KMS-11 (cell line): ENCODE data around the gene ZNF311.
A peak's percentile ranks its signal among the peaks of the same experiment; 100 is the strongest.

Experiments
- H2AFZ ChIP-seq: fragments of 200-600 bp; sonication (generic); 2 replicates; pipeline ENCODE4 v1.6.1; 2016; ENCODE audit warnings: antibody characterized with exemption, mixed run types, low read depth
- H3K27ac ChIP-seq: fragments of 200-600 bp; sonication (generic); 2 replicates; pipeline ENCODE4 v1.6.1; 2016; ENCODE audit warnings: mild to moderate bottlenecking, mixed run types
- H3K27me3 ChIP-seq: fragments of 200-600 bp; sonication (generic); 2 replicates; pipeline ENCODE4 v1.6.1; 2017; ENCODE audit warnings: mild to moderate bottlenecking, low read depth, mixed run types, moderate library complexity; ENCODE audit not compliant: insufficient read depth
- H3K36me3 ChIP-seq: fragments of 200-600 bp; sonication (generic); 2 replicates; pipeline ENCODE4 v1.6.1; 2017; ENCODE audit warnings: mild to moderate bottlenecking, mixed run types; ENCODE audit not compliant: insufficient read depth
- H3K4me1 ChIP-seq: fragments of 200-600 bp; sonication (generic); 2 replicates; pipeline ENCODE4 v1.6.1; 2016; ENCODE audit warnings: mild to moderate bottlenecking, low read depth, mixed run types; ENCODE audit not compliant: poor library complexity, severe bottlenecking
- H3K4me2 ChIP-seq: fragments of 200-600 bp; sonication (generic); 2 replicates; pipeline ENCODE4 v1.7.0; 2016; ENCODE audit warnings: mild to moderate bottlenecking, mixed run types
- H3K4me3 ChIP-seq: fragments of 200-600 bp; sonication (generic); IDR thresholded peaks from 2 replicates; pipeline ENCODE4 v1.6.1; 2017; ENCODE audit warnings: low read depth, low read length, mixed read lengths; ENCODE audit not compliant: insufficient read depth
- H3K79me2 ChIP-seq: fragments of 200-600 bp; sonication (generic); 2 replicates; pipeline ENCODE4 v1.6.1; 2016; ENCODE audit warnings: low read depth, mixed run types; ENCODE audit not compliant: insufficient read depth
- H3K9ac ChIP-seq: fragments of 200-600 bp; sonication (generic); 2 replicates; pipeline ENCODE4 v1.6.1; 2016; ENCODE audit warnings: mild to moderate bottlenecking, mixed run types
- H4K20me1 ChIP-seq: fragments of 200-600 bp; sonication (generic); 2 replicates; pipeline ENCODE4 v1.6.1; 2016; ENCODE audit warnings: mild to moderate bottlenecking, mixed run types; ENCODE audit not compliant: insufficient read depth
- TF ChIP-seq, protein P1 (sequence below): fragments of 200-600 bp; sonication (generic); conservative IDR thresholded peaks from 2 replicates; pipeline ENCODE4 v1.6.1; 2017; ENCODE audit warnings: low read depth, mild to moderate bottlenecking, antibody characterized with exemption, low read length, moderate library complexity, mixed read lengths

Gene ZNF311

DNA sequence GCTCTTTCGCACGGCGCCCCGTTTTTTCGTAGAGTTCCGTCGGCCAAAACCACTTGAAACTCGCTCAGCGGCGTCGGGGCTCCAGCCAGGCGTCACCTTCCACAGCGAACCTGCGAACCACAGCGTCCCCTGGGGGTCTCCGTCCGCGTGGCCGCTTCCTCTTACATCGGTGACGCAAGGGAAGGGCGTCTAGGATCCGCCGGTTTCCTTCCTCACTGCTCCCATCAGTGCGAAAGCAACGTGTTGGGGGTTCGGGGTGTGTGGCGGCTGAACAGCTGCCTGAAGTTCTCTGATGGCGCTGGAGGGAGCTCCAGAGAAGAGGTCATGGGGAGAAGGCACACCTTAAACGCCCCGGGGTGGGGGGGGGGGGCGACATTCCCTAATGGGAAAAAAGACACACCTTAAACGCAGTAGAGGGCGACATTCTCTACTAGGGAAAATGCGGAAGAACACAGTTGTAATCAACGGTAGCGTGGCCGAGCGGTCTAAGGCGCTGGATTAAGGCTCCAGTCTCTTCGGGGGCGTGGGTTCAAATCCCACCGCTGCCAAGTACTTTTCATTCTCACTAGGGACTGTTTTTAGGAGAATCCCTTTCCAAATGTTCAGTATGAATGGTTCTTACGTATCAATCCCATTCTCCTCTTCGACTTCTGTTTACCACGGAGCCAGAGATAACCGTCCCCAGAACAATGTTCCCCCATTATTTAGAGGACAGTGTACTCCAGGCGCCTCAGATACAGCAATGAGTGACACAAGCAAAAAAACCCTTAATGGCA is 16.4 kb downstream of the ZNF311 start:
- Histone ChIP-seq H3K27ac (no peak overlapping the region), H3K4me1 (no peaks in the 10 kb centered on the region), H3K79me2 (no peaks in the 10 kb centered on the region), H3K27me3 (no peaks in the 10 kb centered on the region), H2AFZ (no peak overlapping the region), H3K36me3 (no peaks in the 10 kb centered on the region), H3K4me2 (no peak overlapping the region), H3K9ac (no peak overlapping the region), H3K4me3 (no peak overlapping the region), H4K20me1 (no peaks in the 10 kb centered on the region)
- TF ChIP-seq, protein P1, sequence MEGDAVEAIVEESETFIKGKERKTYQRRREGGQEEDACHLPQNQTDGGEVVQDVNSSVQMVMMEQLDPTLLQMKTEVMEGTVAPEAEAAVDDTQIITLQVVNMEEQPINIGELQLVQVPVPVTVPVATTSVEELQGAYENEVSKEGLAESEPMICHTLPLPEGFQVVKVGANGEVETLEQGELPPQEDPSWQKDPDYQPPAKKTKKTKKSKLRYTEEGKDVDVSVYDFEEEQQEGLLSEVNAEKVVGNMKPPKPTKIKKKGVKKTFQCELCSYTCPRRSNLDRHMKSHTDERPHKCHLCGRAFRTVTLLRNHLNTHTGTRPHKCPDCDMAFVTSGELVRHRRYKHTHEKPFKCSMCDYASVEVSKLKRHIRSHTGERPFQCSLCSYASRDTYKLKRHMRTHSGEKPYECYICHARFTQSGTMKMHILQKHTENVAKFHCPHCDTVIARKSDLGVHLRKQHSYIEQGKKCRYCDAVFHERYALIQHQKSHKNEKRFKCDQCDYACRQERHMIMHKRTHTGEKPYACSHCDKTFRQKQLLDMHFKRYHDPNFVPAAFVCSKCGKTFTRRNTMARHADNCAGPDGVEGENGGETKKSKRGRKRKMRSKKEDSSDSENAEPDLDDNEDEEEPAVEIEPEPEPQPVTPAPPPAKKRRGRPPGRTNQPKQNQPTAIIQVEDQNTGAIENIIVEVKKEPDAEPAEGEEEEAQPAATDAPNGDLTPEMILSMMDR = no peak

- no peaks in the 10 kb centered on the region for H4K20me1 ChIP-seq
- no peak overlapping the region for H3K4me3 ChIP-seq
- H3K27me3 ChIP-seq = no peaks in the 10 kb centered on the region
- TF ChIP-seq, protein P1 = no peak
- H3K9ac ChIP-seq = no peak overlapping the region
- no peak overlapping the region for H2AFZ ChIP-seq
- no peaks in the 10 kb centered on the region for H3K36me3 ChIP-seq
- no peaks in the 10 kb centered on the region for H3K4me1 ChIP-seq
- no peaks in the 10 kb centered on the region for H3K79me2 ChIP-seq
- no peak overlapping the region for H3K27ac ChIP-seq
- no peak overlapping the region for H3K4me2 ChIP-seq
These were observed 19.5 kb downstream of the ZNF311 start for GRCh38 chr6:28985462-28986164.

- TF ChIP-seq, protein P1 = no peak
- H3K4me3 ChIP-seq = no peak overlapping the region
- H3K4me2 ChIP-seq = 0 out of 2 replicates have a peak overlapping the region, but pooled peaks have one; percentile 79
- no peaks in the 10 kb centered on the region for H4K20me1 ChIP-seq
- H3K9ac ChIP-seq = no peak overlapping the region
- no peaks in the 10 kb centered on the region for H3K27me3 ChIP-seq
- no peak overlapping the region for H3K27ac ChIP-seq
- H2AFZ ChIP-seq = no peak overlapping the region
- H3K4me1 ChIP-seq = peaks cover 13% of the 10 kb centered on the region
- H3K36me3 ChIP-seq = no peaks in the 10 kb centered on the region
- no peaks in the 10 kb centered on the region for H3K79me2 ChIP-seq
These were observed 21.3 kb downstream of the ZNF311 start for GRCh38 chr6:28983838-28984237.

GRCh38 chr6:28982476-28983266 is 22.4 kb downstream of the ZNF311 start:
- no peak overlapping the region for H3K4me3 ChIP-seq
- H3K79me2 ChIP-seq = no peaks in the 10 kb centered on the region
- peak overlapping the region; percentile 62; the same call in 1 of the 2 replicates for H3K27ac ChIP-seq
- H3K27me3 ChIP-seq = no peaks in the 10 kb centered on the region
- no peaks in the 10 kb centered on the region for H3K36me3 ChIP-seq
- H4K20me1 ChIP-seq = no peaks in the 10 kb centered on the region
- peak overlapping the region; percentile 62 for H2AFZ ChIP-seq
- TF ChIP-seq, protein P1 = no peak
- peaks cover 13% of the 10 kb centered on the region for H3K4me1 ChIP-seq
- peak overlapping the region; percentile 48; the same call in 1 of the 2 replicates for H3K9ac ChIP-seq
- H3K4me2 ChIP-seq = peak overlapping the region; percentile 79
